IMR-90 (cell line): ENCODE data around the gene KRT36. TPM values are rescaled to one million over a fixed set of nuclear protein-coding genes. Genes with fewer than 3 reads are reported as not detected.

Experiments used
- ATAC-seq: fragments of 200-7000 bp; cut with Tn5 transposase; 2 replicates; pipeline ENCODE4 v1.9.1; 2020; ENCODE audit warnings: low read depth, mild to moderate bottlenecking, moderate library complexity
- BruUV-seq: library from RNA; stranded (reverse); fragments of 400-500 nt; replicated peaks from 2 replicates; lab custom pipeline; 2021; lab: Mats Ljungman, UMichigan
- CTCF ChIA-PET: fragments of 300-600 bp; formaldehyde crosslinking; extraction: SDS; loops from one replicate; lab custom pipeline; 2021; ENCODE audit warnings: antibody characterized with exemption; lab: Yijun Ruan, JAX
- POLR2A ChIA-PET: fragments of 300-600 bp; sonication (Branson Sonifier 250); formaldehyde crosslinking; loops from one replicate; lab custom pipeline; 2022; ENCODE audit warnings: antibody characterized with exemption; ENCODE audit not compliant: unreplicated experiment; lab: Charles Lee
- DNase-seq: peaks from one replicate; pipeline ENCODE4 v3.0.0; 2013
- H2AFZ ChIP-seq: replicated peaks from 2 replicates; pipeline ENCODE3; 2013; ENCODE audit warnings: low read length, mild to moderate bottlenecking; ENCODE audit not compliant: poor library complexity
- H2AK5ac ChIP-seq: 2 replicates; pipeline ENCODE4 v1.6.1; 2013; ENCODE audit warnings: low read depth, low read length, inconsistent platforms
- H2AK9ac ChIP-seq: replicated peaks from 2 replicates; pipeline ENCODE3; 2013; ENCODE audit warnings: mild to moderate bottlenecking, low read depth, low read length, moderate library complexity; ENCODE audit not compliant: poor library complexity
- H2BK120ac ChIP-seq: 2 replicates; pipeline ENCODE4 v1.6.1; 2013; ENCODE audit warnings: low read depth, low read length, inconsistent platforms
- H2BK15ac ChIP-seq: 3 replicates; pipeline ENCODE4 v1.6.1; 2013; ENCODE audit warnings: low read depth, low read length, inconsistent platforms
- H2BK20ac ChIP-seq: 2 replicates; pipeline ENCODE4 v1.6.1; 2013; ENCODE audit warnings: low read depth, mild to moderate bottlenecking, inconsistent platforms, low read length, moderate library complexity
- H2BK5ac ChIP-seq: 2 replicates; pipeline ENCODE4 v1.6.1; 2013; ENCODE audit warnings: mild to moderate bottlenecking, low read depth, low read length, inconsistent platforms; ENCODE audit not compliant: poor library complexity, severe bottlenecking
- H3K14ac ChIP-seq: replicated peaks from 2 replicates; pipeline ENCODE4 v1.6.1; 2013; ENCODE audit warnings: low read depth, low read length, inconsistent platforms
- H3K18ac ChIP-seq: 2 replicates; pipeline ENCODE4 v1.6.1; 2013; ENCODE audit warnings: low read depth, low read length, control low read depth
- H3K23ac ChIP-seq: 2 replicates; pipeline ENCODE4 v1.6.1; 2013; ENCODE audit warnings: low read depth, low read length, inconsistent platforms
- H3K27ac ChIP-seq: 2 replicates; pipeline ENCODE4 v1.5.1; 2013; ENCODE audit warnings: mild to moderate bottlenecking, control low read depth, low read length; ENCODE audit not compliant: insufficient read depth
- H3K27me3 ChIP-seq: 2 replicates; pipeline ENCODE4 v1.6.1; 2013; ENCODE audit warnings: low read length; ENCODE audit not compliant: control insufficient read depth, insufficient read depth
- H3K36me3 ChIP-seq: 2 replicates; pipeline ENCODE4 v1.6.1; 2013; ENCODE audit warnings: low read length, mixed read lengths; ENCODE audit not compliant: control insufficient read depth, insufficient read depth
- H3K4ac ChIP-seq: 2 replicates; pipeline ENCODE4 v1.6.1; 2013; ENCODE audit warnings: low read depth, low read length, inconsistent platforms
- H3K4me1 ChIP-seq: 2 replicates; pipeline ENCODE4 v1.6.1; 2013; ENCODE audit warnings: low read length, mixed read lengths; ENCODE audit not compliant: control insufficient read depth, insufficient read depth
- H3K4me2 ChIP-seq: 2 replicates; pipeline ENCODE4 v1.6.1; 2013; ENCODE audit warnings: low read depth, mild to moderate bottlenecking, control low read depth, low read length, moderate library complexity
- H3K4me3 ChIP-seq: 2 replicates; pipeline ENCODE4 v1.5.1; 2013; ENCODE audit warnings: low read depth, mild to moderate bottlenecking, control low read depth, low read length, moderate library complexity; ENCODE audit not compliant: insufficient read depth
- H3K56ac ChIP-seq: 2 replicates; pipeline ENCODE4 v1.6.1; 2013; ENCODE audit warnings: low read length, inconsistent platforms; ENCODE audit not compliant: insufficient read depth; ENCODE audit errors: extremely low read depth
- H3K79me1 ChIP-seq, 2 experiments: 2 replicates each; pipeline ENCODE4 v1.6.1; 2013; ENCODE audit warnings: low read length in 2 of 2, inconsistent platforms in 1 of 2, low read depth in 1 of 2
- H3K9ac ChIP-seq: 2 replicates; pipeline ENCODE4 v1.6.1; 2013; ENCODE audit warnings: low read depth, low read length, control low read depth
- H3K9me1 ChIP-seq: 2 replicates; pipeline ENCODE4 v1.6.1; 2013; ENCODE audit warnings: low read length, inconsistent platforms; ENCODE audit not compliant: insufficient read depth
- H3K9me3 ChIP-seq: 2 replicates; pipeline ENCODE4 v1.6.1; 2013; ENCODE audit warnings: low read length; ENCODE audit not compliant: control insufficient read depth, insufficient read depth
- H4K20me1 ChIP-seq: 2 replicates; pipeline ENCODE4 v1.6.1; 2013; ENCODE audit warnings: low read length, inconsistent platforms; ENCODE audit not compliant: insufficient read depth
- H4K5ac ChIP-seq: 2 replicates; pipeline ENCODE4 v1.6.1; 2013; ENCODE audit warnings: mild to moderate bottlenecking, low read depth, low read length, control low read depth
- H4K8ac ChIP-seq, 2 experiments: 2 replicates each; pipeline ENCODE4 v1.6.1; 2013; ENCODE audit warnings: low read depth in 2 of 2, low read length in 2 of 2, control low read depth in 1 of 2, inconsistent platforms in 1 of 2
- H4K91ac ChIP-seq: 2 replicates; pipeline ENCODE4 v1.6.1; 2013; ENCODE audit warnings: low read depth, low read length, inconsistent platforms; ENCODE audit not compliant: insufficient read depth
- BHLHE40 ChIP-seq: fragments of 150-350 bp; IDR thresholded peaks from 2 replicates; pipeline ENCODE4 v1.6.1; 2016; ENCODE audit warnings: mild to moderate bottlenecking, low read depth, low read length
- CHD1 ChIP-seq: IDR thresholded peaks from 2 replicates; pipeline ENCODE4 v1.6.1; 2012; ENCODE audit warnings: low read depth, low read length, improper control_type of control experiment
- CTCF ChIP-seq: conservative IDR thresholded peaks from 2 replicates; pipeline ENCODE4 v1.5.1; 2012; ENCODE audit warnings: mild to moderate bottlenecking, low read depth, low read length, improper control_type of control experiment
- FOS ChIP-seq: fragments of 150-350 bp; IDR thresholded peaks from 2 replicates; pipeline ENCODE4 v1.6.1; 2016; ENCODE audit warnings: low read depth, low read length
- MAFK ChIP-seq: IDR thresholded peaks from 2 replicates; pipeline ENCODE4 v1.6.1; 2012; ENCODE audit warnings: low read depth, low read length, improper control_type of control experiment
- MAZ ChIP-seq: IDR thresholded peaks from 2 replicates; pipeline ENCODE4 v1.6.1; 2012; ENCODE audit warnings: low read depth, mild to moderate bottlenecking, low read length, improper control_type of control experiment, moderate library complexity, borderline replicate concordance
- POLR2A ChIP-seq: IDR thresholded peaks from 2 replicates; pipeline ENCODE4 v1.6.1; 2012; ENCODE audit warnings: mild to moderate bottlenecking, low read depth, low read length
- RAD21 ChIP-seq: IDR thresholded peaks from 2 replicates; pipeline ENCODE4 v1.6.1; 2012; ENCODE audit warnings: low read length, improper control_type of control experiment
- USF2 ChIP-seq: fragments of 150-350 bp; IDR thresholded peaks from 2 replicates; pipeline ENCODE4 v1.6.1; 2017; ENCODE audit warnings: mild to moderate bottlenecking, antibody characterized with exemption, low read length, low read depth
- WGBS, 2 experiments: methylation state at CpG; one replicate each; pipeline versions ENCODE4 v1.1.5 to v1.1.7; 2013; ENCODE audit warnings: missing lambda C conversion rate in 2 of 2; ENCODE audit not compliant: insufficient read length in 1 of 2; ENCODE audit errors: extremely low coverage in 2 of 2; 5-methylcytosine and 5-hydroxymethylcytosine counted together
- dilution Hi-C: fragments of 300-500 bp; cut with HindIII; formaldehyde crosslinking; loops from one replicate; pipeline ENCODE4 v1.14.3; 2018; ENCODE audit warnings: low sequenced_read_pairs; ENCODE audit not compliant: unreplicated experiment
- in situ Hi-C: fragments of 300-500 bp; cut with MboI; formaldehyde crosslinking; loops from 3 replicates; pipeline ENCODE4 v1.14.3; 2019; ENCODE audit warnings: low sequenced_read_pairs, inconsistent platforms, mixed read lengths
- intact Hi-C: fragments of 100-400 bp; cut with micrococcal nuclease; formaldehyde crosslinking; loops from 2 replicates; pipeline ENCODE4 v1.10.0; 2022
- polyA plus RNA-seq, 3 experiments: library from polyadenylated mRNA; depleted of rRNA; stranded (reverse); fragments of >200 nt; gene quantifications; 2 replicates each; pipeline ENCODE4 v1.2.3, GENCODE V29; 2012; ENCODE audit warnings: low replicate concordance in 1 of 3
- total RNA-seq: library from RNA; depleted of rRNA; stranded (reverse); fragments of >200 nt; gene quantifications from 2 replicates; pipeline ENCODE4 v1.2.3, GENCODE V29; 2012

The KRT36 gene
- total and polyA plus RNA-seq, 2 of the 4 experiments (the other 2 are of a cell fraction): not detected

- no peak overlapping the region for H4K5ac ChIP-seq
- peaks cover 25% of the 10 kb centered on the region for H3K27me3 ChIP-seq
- CTCF ChIA-PET: no interaction called here
- 0% methylated on average over 4 of the region's 6 CpGs; no CpG with 5 or more reads in 1 of the 2 experiments for WGBS, 2 experiments
- H3K14ac ChIP-seq: 0 out of 2 replicates have a peak overlapping the region, but pooled peaks have one; percentile 39
- DNase-seq (peak; percentile 91), ATAC-seq (peak; percentile 85)
- H4K8ac ChIP-seq: 0 out of 4 replicates have a peak overlapping the region, but pooled peaks of 1 of the 2 experiments have one; percentile 19
- peak overlapping the region; percentile 85 for H2AK9ac ChIP-seq
- H2BK120ac ChIP-seq: no peak overlapping the region
- H2AK5ac ChIP-seq: no peak overlapping the region; the same call in 1 of the 2 replicates
- H3K9ac ChIP-seq: no peak overlapping the region
- no peak overlapping the region for H3K23ac ChIP-seq
- no peak overlapping the region for H3K56ac ChIP-seq
- no peaks in the 10 kb centered on the region for H3K79me1 ChIP-seq
- no TSS peak for BruUV-seq
- H3K36me3 ChIP-seq: no peaks in the 10 kb centered on the region
- H4K20me1 ChIP-seq: no peaks in the 10 kb centered on the region; the same call in 1 of the 2 replicates
- POLR2A ChIA-PET: no interaction called here
- H3K4me1 ChIP-seq: peaks cover 8% of the 10 kb centered on the region
- H3K27ac ChIP-seq: no peak overlapping the region
- H3K4me2 ChIP-seq: no peak overlapping the region
- H2BK20ac ChIP-seq: no peak overlapping the region
- peak; percentile 69 for TF ChIP-seq FOS
- no peak for TF ChIP-seq USF2
- TF ChIP-seq MAFK: no peak
- TF ChIP-seq POLR2A: no peak
- no peak for TF ChIP-seq CHD1
- peak; percentile 59 for TF ChIP-seq BHLHE40
- TF ChIP-seq RAD21: no peak
- no peak for TF ChIP-seq CTCF
- TF ChIP-seq MAZ: no peak
- H4K91ac ChIP-seq: no peak overlapping the region
- peak overlapping the region; percentile 45; the same call in 1 of the 2 replicates for H3K4ac ChIP-seq
- peaks cover 10% of the 10 kb centered on the region for H3K9me3 ChIP-seq
- in situ Hi-C loops: no loop called here
- intact Hi-C loops: no loop called here
- H2BK15ac ChIP-seq: peak overlapping the region; percentile 24; the same call in 1 of the 3 replicates
- dilution Hi-C loops: no loop called here
- no peak overlapping the region for H3K18ac ChIP-seq
- no peak overlapping the region for H3K4me3 ChIP-seq
- H3K9me1 ChIP-seq: no peaks in the 10 kb centered on the region
- no peak overlapping the region for H2BK5ac ChIP-seq
- H2AFZ ChIP-seq: peak overlapping the region; percentile 17
Measured at GRCh38 chr17:41464682-41465081, 25.0 kb downstream of the KRT36 start.
